ENCODE data around the gene CTSC.

- TF ChIP-seq CTCF (IDR thresholded peaks at IDR 0.05) (no peak), POLR2A (IDR thresholded peaks at IDR 0.05) (no peak)
Observed at GRCh38 chr11:88353835-88354496, 16.4 kb upstream of the CTSC start.
